DND-41 (cell line): ENCODE data around the gene SAPCD2.

ENCODE experiments used
- CTCF ChIP-seq: IDR thresholded peaks from 2 replicates; pipeline ENCODE4 v1.5.1; 2012; ENCODE audit warnings: borderline replicate concordance, low read length, moderate library complexity, mild to moderate bottlenecking; ENCODE audit not compliant: poor library complexity, severe bottlenecking; ENCODE audit errors: extremely low read depth
- EZH2 ChIP-seq: IDR thresholded peaks from 3 replicates; pipeline ENCODE4 v1.6.1; 2012; ENCODE audit warnings: borderline replicate concordance, low read depth, mild to moderate bottlenecking, moderate library complexity, low read length, inconsistent platforms; ENCODE audit not compliant: severe bottlenecking

- TF ChIP-seq EZH2 = no peak
- TF ChIP-seq CTCF = no peak
Observed at GRCh38 chr9:137038916-137039315, 31.4 kb downstream of the SAPCD2 start.
